GM06990 (cell line): Measurements from ENCODE around the gene SPRY1.

ENCODE experiments used
- DNase-seq: peaks from one replicate; pipeline ENCODE4 v3.0.0-alpha.2; 2011; ENCODE audit not compliant: insufficient read length; ENCODE audit errors: extremely low read depth
- H3K27me3 ChIP-seq: replicated peaks from 2 replicates; pipeline ENCODE4 v1.6.0; 2011; ENCODE audit warnings: low read length; ENCODE audit not compliant: control insufficient read depth, insufficient read depth
- H3K36me3 ChIP-seq: 2 replicates; pipeline ENCODE4 v1.5.1; 2011; ENCODE audit warnings: low read length; ENCODE audit not compliant: control insufficient read depth, insufficient read depth
- H3K4me3 ChIP-seq: replicated peaks from 2 replicates; pipeline ENCODE4 v1.5.1; 2011; ENCODE audit warnings: low read depth, mild to moderate bottlenecking, control low read depth, low read length
- TF ChIP-seq, protein P1 (sequence below): IDR thresholded peaks from 2 replicates; pipeline ENCODE4 v1.5.1; 2011; ENCODE audit warnings: low read length, control low read depth, mild to moderate bottlenecking, inconsistent platforms; ENCODE audit not compliant: insufficient read depth, poor library complexity, severe bottlenecking

Gene SPRY1

GRCh38 chr4:123401271-123402120 lies 4.9 kb downstream of the SPRY1 start:
- H3K36me3 ChIP-seq, result no peaks in the 10 kb centered on the region
- no peak for DNase-seq
- H3K27me3 ChIP-seq, result no peaks in the 10 kb centered on the region; the same call in 1 of the 2 replicates
- H3K4me3 ChIP-seq, result no peak overlapping the region
- TF ChIP-seq, protein P1, sequence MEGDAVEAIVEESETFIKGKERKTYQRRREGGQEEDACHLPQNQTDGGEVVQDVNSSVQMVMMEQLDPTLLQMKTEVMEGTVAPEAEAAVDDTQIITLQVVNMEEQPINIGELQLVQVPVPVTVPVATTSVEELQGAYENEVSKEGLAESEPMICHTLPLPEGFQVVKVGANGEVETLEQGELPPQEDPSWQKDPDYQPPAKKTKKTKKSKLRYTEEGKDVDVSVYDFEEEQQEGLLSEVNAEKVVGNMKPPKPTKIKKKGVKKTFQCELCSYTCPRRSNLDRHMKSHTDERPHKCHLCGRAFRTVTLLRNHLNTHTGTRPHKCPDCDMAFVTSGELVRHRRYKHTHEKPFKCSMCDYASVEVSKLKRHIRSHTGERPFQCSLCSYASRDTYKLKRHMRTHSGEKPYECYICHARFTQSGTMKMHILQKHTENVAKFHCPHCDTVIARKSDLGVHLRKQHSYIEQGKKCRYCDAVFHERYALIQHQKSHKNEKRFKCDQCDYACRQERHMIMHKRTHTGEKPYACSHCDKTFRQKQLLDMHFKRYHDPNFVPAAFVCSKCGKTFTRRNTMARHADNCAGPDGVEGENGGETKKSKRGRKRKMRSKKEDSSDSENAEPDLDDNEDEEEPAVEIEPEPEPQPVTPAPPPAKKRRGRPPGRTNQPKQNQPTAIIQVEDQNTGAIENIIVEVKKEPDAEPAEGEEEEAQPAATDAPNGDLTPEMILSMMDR, result no peak

DNA sequence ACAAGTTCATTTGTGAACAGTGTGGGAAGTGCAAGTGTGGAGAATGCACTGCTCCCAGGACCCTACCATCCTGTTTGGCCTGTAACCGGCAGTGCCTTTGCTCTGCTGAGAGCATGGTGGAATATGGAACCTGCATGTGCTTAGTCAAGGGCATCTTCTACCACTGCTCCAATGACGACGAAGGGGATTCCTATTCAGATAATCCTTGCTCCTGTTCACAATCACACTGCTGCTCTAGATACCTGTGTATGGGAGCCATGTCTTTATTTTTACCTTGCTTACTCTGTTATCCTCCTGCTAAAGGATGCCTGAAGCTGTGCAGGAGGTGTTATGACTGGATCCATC lies 5.5 kb downstream of the SPRY1 start:
- Histone ChIP-seq H3K4me3 (no peak overlapping the region), H3K27me3 (no peaks in the 10 kb centered on the region; the same call in 1 of the 2 replicates), H3K36me3 (no peaks in the 10 kb centered on the region)
- DNase-seq, result no peak
- TF ChIP-seq, protein P1, result no peak

- Histone ChIP-seq H3K36me3 (no peaks in the 10 kb centered on the region), H3K27me3 (no peaks in the 10 kb centered on the region), H3K4me3 (no peak overlapping the region)
- DNase-seq, result no peak
- TF ChIP-seq, protein P1, result no peak
Observed at GRCh38 chr4:123403080-123403604, 6.5 kb downstream of the SPRY1 start.

GRCh38 chr4:123404533-123404932 lies 7.9 kb downstream of the SPRY1 start:
- Histone ChIP-seq H3K36me3 (no peaks in the 10 kb centered on the region), H3K4me3 (no peak overlapping the region), H3K27me3 (no peaks in the 10 kb centered on the region)
- TF ChIP-seq, protein P1, result no peak
- DNase-seq, result no peak

DNA sequence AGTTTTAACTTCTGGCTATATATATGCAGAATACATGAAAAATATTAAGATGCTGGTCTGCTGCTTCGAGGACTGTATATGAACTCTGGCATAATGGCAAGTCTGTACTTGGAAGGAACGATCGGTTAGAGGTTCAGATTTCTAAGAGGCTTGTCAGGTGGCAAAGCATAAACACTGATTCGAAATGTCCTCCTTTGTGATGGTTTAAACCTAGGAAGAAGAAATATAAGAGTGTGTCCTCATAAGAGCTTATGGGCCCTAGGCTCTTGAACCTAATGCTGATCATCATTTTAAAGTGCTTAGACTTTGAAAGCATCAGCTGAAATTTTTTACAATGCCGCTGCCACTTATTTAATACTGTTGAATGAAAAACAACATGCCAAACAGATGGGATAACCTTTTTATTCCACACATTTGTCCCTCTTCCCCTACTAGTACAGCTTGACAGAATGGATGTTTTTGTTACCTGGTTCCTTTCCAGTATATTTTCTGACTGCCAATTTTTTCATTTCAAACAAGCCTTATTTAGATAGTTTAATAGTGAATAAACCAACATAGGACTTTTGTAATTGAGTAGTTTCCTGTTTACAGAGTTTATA lies 8.8 kb downstream of the SPRY1 start:
- Histone ChIP-seq H3K27me3 (no peaks in the 10 kb centered on the region), H3K4me3 (no peak overlapping the region), H3K36me3 (no peaks in the 10 kb centered on the region)
- DNase-seq, result no peak
- TF ChIP-seq, protein P1, result no peak
